Effector memory CD8-positive, alpha-beta T cell (primary cell): ENCODE results near the gene TBC1D1.

ENCODE experiments used
- ATAC-seq: fragments of 150-1000 bp; cut with Tn5 transposase; replicated peaks from 2 replicates; pipeline ENCODE4 v1.10.0; 2021; ENCODE audit warnings: mild to moderate bottlenecking, moderate library complexity
- DNase-seq, 3 experiments: peaks; one replicate each; pipeline ENCODE4 v3.0.0; 2021
- H3K27ac Mint-ChIP-seq, 2 donors: one replicate each; pipeline ENCODE4 v1.8.0; 2022; ENCODE audit warnings: mild to moderate bottlenecking in 2 of 2, mixed read lengths in 2 of 2, moderate library complexity in 2 of 2
- H3K27me3 Mint-ChIP-seq, 2 donors: one replicate each; pipeline ENCODE4 v1.8.0; 2022; ENCODE audit warnings: mixed read lengths in 2 of 2
- H3K36me3 Mint-ChIP-seq: one replicate; pipeline ENCODE4 v1.8.0; 2022; ENCODE audit warnings: mild to moderate bottlenecking, moderate library complexity, mixed read lengths; ENCODE audit not compliant: insufficient read depth
- H3K4me1 Mint-ChIP-seq, 2 donors: one replicate each; pipeline ENCODE4 v1.8.0; 2022; ENCODE audit warnings: low read depth in 2 of 2, mixed read lengths in 2 of 2
- H3K4me3 Mint-ChIP-seq, 2 donors: one replicate each; pipeline ENCODE4 v1.8.0; 2022; ENCODE audit warnings: mild to moderate bottlenecking in 2 of 2, mixed read lengths in 2 of 2, moderate library complexity in 2 of 2
- H3K9me3 Mint-ChIP-seq, 2 donors: one replicate each; pipeline ENCODE4 v1.8.0; 2022; ENCODE audit warnings: mixed read lengths in 2 of 2

TBC1D1 gene

DNA sequence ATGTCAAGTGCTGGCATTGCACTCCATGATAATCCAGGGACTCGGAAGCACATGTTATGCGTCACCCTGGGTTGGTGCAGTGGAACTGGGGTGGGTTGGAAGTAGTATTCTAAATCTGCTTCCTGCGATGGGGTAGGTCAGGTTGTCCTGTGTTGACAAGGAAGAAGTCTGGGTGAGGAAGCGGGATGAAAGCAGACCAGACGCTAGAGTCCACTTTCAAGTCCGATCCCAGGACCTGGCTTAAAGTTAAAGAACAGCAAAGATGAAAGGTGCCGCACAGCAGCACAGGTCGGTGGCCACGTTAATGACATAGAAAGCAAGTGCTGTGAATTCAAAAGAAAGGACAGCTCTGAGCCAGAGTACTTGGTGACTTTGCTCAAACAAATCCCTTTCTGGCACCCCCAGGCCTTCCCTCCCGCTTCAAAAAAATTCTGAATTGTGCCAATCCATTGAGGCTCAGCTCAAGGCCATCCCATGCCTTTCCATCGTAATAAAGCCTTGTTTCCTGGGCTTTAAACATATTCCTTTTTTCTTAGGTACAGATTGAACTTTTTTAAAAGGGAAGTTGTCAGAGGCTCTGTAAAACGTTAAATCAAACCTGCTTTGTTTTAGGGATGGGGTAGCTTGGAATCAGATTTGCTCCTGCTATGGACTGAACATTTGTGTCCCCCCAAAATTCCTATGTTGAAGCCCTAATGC is 187.1 kb downstream of the TBC1D1 start:
- DNase-seq (no peak), ATAC-seq (no peak)
- H3K27ac Mint-ChIP-seq, result peak overlapping the region in 1 of 2 donors; percentile 70
- H3K36me3 Mint-ChIP-seq, result peaks cover 1% of the 10 kb centered on the region
- H3K9me3 Mint-ChIP-seq, result no peaks in the 10 kb centered on the region
- H3K27me3 Mint-ChIP-seq, result no peaks in the 10 kb centered on the region
- H3K4me3 Mint-ChIP-seq, result no peak overlapping the region
- peaks cover 4 to 5% of the 10 kb centered on the region in 2 donors for H3K4me1 Mint-ChIP-seq

DNA sequence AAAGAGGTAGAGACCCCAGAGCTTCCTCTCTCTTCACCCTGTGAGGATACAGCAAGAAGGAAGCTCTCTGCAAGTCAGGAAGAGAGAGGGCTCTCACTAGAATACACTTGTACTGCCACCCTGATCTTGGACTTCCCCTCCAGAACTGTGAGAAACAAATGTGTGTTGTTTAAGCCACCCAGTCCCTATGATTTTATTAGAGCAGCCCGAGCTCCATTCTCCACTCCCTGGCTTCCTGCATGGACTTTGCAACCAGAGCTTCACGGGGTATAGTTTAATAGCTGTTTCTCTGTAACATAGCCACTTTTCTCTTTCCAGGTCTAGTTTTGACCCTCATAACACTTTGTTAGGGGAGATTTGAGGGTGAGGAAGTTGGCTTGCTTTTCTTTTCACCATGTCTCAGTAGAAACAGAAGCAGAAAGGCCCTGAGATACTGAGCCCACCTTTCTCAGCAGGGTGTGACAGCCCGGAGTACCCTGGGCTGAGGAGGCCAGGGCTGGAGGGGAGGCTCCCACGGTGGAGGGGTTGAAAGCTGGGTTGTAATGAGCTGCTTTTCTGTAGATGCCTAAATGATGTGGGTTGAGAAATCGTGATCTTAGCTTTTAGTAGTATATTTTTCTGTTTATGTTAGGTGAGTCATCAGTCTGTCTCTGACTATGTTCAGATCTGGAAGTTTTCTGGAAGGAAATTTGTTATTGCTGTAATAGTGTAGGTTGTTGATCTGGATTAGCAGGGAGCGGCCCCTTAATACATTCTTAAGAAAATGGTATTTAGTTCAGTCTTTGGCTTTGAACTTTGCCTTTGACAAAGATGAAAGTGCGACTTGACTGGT is 187.9 kb downstream of the TBC1D1 start:
- ATAC-seq, result no peak
- peak overlapping the region; percentile 51 to 70 for H3K27ac Mint-ChIP-seq
- H3K4me1 Mint-ChIP-seq, result peaks cover 2 to 5% of the 10 kb centered on the region in 2 donors
- DNase-seq, result no peak
- H3K36me3 Mint-ChIP-seq, result no peaks in the 10 kb centered on the region
- no peaks in the 10 kb centered on the region for H3K9me3 Mint-ChIP-seq
- H3K4me3 Mint-ChIP-seq, result no peak overlapping the region
- no peaks in the 10 kb centered on the region for H3K27me3 Mint-ChIP-seq

DNA sequence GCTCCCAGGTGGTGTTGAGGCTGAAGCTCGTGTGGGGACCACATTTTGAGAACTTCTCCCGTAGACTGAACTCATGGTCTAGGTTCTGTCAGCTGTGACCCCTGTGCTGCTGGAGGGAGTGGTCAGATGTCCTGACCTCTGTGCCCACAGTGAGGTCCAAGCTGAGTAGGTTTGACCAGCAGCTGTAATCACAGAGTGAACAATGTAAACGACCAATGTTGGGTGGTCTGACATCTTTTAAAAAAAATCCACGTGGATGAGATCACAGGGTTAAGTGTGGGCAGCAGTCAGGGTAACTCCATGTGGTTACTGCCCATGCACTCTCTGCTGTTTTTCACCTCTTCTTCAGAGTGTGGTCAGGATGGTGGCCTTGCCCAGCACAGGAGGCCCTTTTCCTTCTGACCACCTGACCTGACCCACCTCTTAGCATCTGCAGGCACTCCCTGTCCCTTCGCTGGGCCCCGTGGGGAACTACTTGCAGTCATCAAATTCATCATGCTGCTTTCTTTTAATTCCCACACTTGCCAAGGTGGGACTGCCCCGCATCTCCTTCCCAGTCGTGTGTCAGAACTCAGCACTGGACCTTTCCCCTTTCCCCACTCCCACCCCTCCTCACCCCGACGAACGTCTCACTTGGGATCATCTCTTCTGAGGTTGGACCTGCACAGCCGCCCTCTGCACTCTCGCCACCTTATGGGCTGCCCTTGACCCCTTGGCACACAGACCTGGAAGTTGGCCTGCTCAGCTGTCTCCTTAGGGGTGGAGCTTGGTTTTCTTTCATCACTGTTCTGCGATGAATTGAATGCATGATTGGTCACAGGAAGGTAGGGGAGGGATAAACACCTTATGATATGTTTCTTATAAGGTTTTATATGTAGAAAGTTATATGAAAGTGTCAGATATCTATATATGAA is 189.4 kb downstream of the TBC1D1 start:
- no peak for DNase-seq
- Mint-ChIP-seq H3K27ac (no peak overlapping the region), H3K27me3 (no peaks in the 10 kb centered on the region), H3K36me3 (no peaks in the 10 kb centered on the region), H3K4me1 (peaks cover 2 to 5% of the 10 kb centered on the region in 2 donors), H3K9me3 (no peaks in the 10 kb centered on the region), H3K4me3 (no peak overlapping the region)
- no peak for ATAC-seq

DNA sequence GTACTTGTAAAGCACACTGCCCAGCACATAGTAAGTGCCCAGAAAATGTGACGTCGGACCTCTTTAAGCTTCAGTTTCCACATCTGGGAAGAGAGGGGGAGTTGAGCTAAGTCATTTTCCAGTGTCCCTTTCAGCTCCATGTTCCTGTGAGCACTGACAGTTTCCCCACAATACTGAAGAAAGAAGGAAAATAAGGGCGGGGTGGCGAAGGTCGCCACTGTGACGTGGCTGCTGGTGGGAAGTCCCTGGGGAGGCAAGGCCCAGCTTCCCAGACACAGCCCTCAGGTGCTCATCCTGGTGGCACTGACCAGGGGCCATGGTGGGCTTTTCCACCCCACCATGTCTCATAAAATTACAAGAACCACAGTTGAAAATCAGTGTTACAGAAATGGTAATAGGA is 191.1 kb downstream of the TBC1D1 start:
- ATAC-seq, result no peak
- Mint-ChIP-seq H3K27ac (no peak overlapping the region), H3K9me3 (no peaks in the 10 kb centered on the region), H3K4me1 (peaks cover 2 to 5% of the 10 kb centered on the region in 2 donors), H3K4me3 (no peak overlapping the region), H3K36me3 (no peaks in the 10 kb centered on the region), H3K27me3 (no peaks in the 10 kb centered on the region)
- DNase-seq, result no peak

DNA sequence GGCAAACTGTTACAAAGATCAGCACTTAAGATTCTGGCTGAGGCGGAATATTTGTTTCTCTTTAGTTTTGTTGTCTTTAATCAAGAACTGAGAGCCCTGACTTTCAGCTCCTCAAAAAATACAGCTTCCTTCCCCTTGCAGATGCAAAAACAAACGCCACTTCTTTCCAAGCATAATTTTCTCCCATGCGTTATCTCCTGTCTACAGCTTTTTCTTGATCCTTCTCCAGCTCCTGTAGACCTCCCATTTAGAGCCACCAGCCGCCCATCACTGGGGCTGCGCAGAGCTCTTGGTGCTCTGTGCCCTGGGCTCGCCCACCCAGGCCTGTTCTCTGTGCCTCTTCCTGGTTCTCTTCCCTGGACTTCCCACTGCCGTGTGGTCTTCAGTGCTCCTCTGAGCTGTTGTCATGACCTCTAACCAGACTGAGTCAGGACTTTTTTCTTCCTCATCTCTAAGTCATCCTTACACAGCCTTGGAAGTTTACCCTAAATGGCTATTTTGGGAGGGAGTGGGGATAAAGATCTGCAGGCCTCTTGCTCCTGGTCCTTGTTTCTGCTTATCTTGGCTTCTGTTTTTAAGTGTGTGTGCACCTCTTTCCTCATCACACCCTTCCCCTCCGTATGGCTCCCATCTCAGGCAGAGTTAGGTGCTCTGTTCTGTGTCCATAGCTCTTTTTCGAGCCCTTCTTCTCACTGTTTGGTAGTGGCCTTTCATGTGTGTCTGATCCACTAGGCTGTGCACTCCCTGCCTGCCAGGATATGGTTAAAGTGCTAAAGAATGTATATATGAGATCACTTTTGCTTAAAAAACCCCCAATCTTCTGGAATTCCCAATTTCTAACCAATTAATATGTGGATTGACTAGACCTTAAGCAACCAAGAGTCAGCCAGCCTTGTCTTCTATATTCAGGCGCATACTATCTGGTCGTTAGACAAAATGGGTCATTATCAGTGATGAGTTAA is 191.8 kb downstream of the TBC1D1 start:
- H3K4me3 Mint-ChIP-seq, result no peak overlapping the region
- ATAC-seq (no peak), DNase-seq (no peak)
- H3K4me1 Mint-ChIP-seq, result peaks cover 2 to 10% of the 10 kb centered on the region in 2 donors
- peaks cover 5% of the 10 kb centered on the region for H3K36me3 Mint-ChIP-seq
- H3K27me3 Mint-ChIP-seq, result no peaks in the 10 kb centered on the region
- H3K9me3 Mint-ChIP-seq, result no peaks in the 10 kb centered on the region
- peak overlapping the region in 1 of 2 donors; percentile 33 for H3K27ac Mint-ChIP-seq

DNA sequence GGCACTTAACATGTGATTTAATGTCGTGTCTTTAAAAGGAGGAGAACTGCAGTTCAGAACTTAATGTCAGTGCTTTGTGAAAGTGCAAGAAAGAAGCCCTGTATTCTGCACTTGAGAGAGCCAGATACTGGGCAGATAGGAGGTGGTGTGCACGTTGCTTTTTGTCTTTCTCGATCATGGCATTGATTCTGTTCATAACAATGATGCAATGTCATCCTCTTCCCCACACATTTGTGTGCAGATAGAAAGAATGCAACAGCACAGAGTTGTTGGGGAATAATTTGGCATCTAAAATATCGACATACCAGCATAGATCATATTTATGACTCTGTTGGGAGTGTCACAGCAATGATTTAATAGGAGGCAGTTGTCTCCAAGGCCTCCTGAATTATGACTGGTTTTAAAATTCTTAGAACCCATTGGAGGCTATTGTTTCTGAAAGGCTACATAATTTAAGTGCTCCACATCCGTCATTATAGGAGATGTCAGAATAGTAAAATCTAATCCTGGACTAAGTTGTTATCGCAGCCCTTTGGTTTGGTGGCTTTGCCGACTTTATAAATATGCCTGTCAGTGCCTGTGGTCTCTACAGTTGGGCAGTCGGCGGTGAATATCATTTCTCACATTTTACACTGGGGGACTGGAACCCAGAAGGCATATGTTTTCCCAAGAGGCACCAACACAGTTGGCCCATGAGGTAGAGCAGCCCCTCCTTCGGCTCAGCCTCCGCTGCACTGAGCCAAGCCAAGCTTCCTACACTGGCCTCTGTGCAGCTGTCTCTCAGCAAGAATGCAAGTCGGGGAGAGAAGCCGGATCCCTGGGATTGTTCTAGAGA is 194.2 kb downstream of the TBC1D1 start:
- ATAC-seq (no peak), DNase-seq (no peak)
- Mint-ChIP-seq H3K27ac (no peak overlapping the region), H3K27me3 (no peaks in the 10 kb centered on the region), H3K4me3 (no peak overlapping the region), H3K4me1 (peaks cover 2 to 5% of the 10 kb centered on the region in 2 donors), H3K9me3 (no peaks in the 10 kb centered on the region), H3K36me3 (peaks cover 6% of the 10 kb centered on the region)

DNA sequence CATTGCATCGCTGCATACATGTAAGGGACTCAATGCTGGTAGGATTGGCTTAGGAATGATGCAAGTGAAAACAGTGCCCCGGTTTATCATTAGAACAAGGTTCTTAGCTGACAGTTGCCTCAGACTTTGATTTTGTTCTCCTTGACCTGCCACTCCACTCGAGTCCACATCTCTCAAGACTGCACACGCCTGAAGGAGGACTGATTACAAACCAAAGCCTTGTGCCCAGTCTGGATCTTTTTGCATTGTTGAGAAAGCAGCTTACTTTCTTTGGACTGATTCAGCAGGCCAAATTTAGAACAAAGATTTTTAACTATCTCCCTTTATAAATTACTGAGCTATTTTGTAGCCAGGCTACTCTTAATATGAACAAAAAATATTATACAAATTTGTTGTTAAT is 194.9 kb downstream of the TBC1D1 start:
- Mint-ChIP-seq H3K27me3 (no peaks in the 10 kb centered on the region), H3K9me3 (no peaks in the 10 kb centered on the region), H3K27ac (no peak overlapping the region), H3K4me3 (no peak overlapping the region), H3K36me3 (peaks cover 9% of the 10 kb centered on the region), H3K4me1 (peaks cover 4 to 5% of the 10 kb centered on the region in 2 donors)
- no peak for ATAC-seq
- no peak for DNase-seq

DNA sequence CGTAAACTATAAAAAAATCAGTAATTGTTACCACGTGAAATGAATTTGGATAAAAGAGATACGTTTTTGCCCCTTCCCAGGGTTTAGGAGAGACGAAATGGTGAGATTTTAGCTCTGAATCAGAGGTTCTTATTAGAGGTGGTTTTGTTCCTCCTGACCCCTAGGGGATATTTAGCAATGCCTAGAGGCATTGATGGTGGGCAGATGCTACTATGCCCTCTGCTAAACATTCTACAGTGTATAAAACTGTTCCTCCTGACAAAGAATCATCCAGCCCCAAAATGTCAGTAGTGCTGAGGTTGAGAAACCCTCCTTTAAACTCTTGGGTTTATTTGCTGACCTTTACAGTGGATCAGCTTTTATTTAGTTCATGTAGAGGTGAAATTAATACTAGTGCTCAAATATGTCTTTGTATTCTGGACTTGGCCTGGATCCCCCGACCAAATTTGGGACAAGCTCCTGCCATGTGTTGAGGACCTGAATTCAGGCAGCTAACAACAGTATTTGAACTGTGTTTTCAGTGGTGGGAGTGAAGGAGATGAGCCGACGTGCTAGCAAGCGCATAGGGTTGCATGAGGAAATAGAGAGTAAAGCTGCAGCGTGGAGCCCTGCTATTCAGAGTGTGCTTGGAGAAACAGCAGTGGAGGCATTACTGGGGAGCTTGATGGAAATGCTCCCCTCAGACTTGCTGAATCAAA is 195.4 kb downstream of the TBC1D1 start:
- DNase-seq, result no peak
- Mint-ChIP-seq H3K9me3 (no peaks in the 10 kb centered on the region), H3K27ac (no peak overlapping the region), H3K36me3 (peaks cover 9% of the 10 kb centered on the region), H3K27me3 (no peaks in the 10 kb centered on the region), H3K4me1 (peaks cover 4 to 5% of the 10 kb centered on the region in 2 donors), H3K4me3 (no peak overlapping the region)
- no peak for ATAC-seq

DNA sequence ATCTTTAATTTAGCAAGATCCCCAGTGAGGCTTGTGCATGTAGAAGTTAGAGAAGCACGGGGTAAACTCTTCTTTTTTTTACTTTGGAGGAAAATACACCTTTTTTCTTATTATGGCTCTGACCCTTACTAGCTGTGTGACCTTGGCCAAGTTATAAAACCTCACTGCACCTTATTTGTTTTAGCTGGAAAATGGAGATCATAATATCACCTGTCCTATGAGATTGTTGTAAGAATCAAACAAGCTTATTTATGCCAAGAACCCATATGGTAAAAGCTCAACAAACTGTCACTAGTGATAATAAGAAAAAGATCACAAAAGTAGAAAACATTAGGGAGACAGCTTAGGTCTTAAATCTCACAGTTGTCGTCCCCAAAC is 196.0 kb downstream of the TBC1D1 start:
- peaks cover 9% of the 10 kb centered on the region for H3K36me3 Mint-ChIP-seq
- peak overlapping the region; percentile 3 to 39 for H3K27ac Mint-ChIP-seq
- no peaks in the 10 kb centered on the region for H3K27me3 Mint-ChIP-seq
- no peaks in the 10 kb centered on the region for H3K9me3 Mint-ChIP-seq
- no peak overlapping the region for H3K4me3 Mint-ChIP-seq
- peaks cover 4 to 5% of the 10 kb centered on the region in 2 donors for H3K4me1 Mint-ChIP-seq
- ATAC-seq (no peak), DNase-seq (no peak)

DNA sequence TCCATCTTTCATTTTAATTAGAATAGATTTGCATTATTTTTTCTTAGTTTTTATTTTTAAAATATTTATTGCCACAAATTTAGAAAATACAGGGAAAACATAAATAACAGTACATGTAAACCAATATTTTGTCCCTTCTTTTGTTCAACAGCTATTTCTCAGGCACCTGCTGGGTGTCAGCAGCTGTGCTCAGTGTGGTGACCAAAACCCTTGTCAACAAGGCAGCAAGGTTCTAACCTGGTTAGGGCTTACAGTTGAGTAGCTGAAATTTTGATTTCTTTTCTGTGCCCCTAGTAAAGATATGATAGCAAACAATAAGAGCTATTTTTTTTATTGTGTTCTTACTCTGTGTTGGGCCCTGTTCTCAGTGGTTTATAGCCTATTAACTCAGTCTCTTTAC is 197.4 kb downstream of the TBC1D1 start:
- ATAC-seq (no peak), DNase-seq (no peak)
- Mint-ChIP-seq H3K4me3 (no peak overlapping the region), H3K27me3 (no peaks in the 10 kb centered on the region), H3K36me3 (peaks cover 16% of the 10 kb centered on the region), H3K4me1 (peaks cover 2 to 5% of the 10 kb centered on the region in 2 donors), H3K9me3 (no peaks in the 10 kb centered on the region), H3K27ac (no peak overlapping the region)

DNA sequence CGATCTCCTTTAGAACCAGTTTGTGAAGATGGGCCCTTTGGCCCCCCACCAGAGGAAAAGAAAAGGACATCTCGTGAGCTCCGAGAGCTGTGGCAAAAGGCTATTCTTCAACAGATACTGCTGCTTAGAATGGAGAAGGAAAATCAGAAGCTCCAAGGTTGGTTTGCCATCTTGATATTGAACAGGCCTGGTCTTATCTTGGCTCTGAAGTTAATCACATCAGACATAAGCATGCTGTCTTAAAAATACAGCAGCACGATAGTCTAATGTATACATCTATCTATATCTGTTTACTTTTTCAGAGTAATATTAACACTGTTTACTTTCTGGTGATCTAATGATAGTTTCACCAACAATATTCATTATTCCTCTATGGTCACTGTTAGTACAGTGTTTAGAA is 199.1 kb downstream of the TBC1D1 start:
- Mint-ChIP-seq H3K27me3 (no peaks in the 10 kb centered on the region), H3K27ac (no peak overlapping the region), H3K9me3 (no peaks in the 10 kb centered on the region)

More for the DNA sequence above, 199.1 kb downstream of the TBC1D1 start:
- H3K4me1 Mint-ChIP-seq, result peaks cover 2 to 5% of the 10 kb centered on the region in 2 donors
- DNase-seq (no peak), ATAC-seq (no peak)
- H3K36me3 Mint-ChIP-seq, result peaks cover 20% of the 10 kb centered on the region
- H3K4me3 Mint-ChIP-seq, result no peak overlapping the region
